ENCODE results near the gene BBIP1.

Gene BBIP1

DNA sequence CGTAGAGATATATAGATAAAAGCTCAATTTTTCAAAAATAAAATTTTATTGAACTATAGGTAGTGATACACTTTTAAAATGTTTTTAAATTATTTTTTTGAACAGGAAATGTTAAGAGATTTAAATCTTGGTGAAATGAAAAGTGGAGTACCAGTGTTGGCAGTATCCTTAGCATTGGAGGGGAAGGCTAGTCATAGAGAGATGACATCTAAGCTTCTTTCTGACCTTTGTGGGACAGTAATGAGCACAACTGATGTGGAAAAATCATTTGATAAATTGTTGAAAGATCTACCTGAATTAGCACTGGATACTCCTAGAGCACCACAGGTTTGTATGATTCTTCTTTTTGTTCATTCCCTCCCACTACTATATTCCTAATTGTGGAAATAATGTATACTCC, 31.4 kb downstream of the BBIP1 start:
- no peak for DNase-seq (ENCODE audit: low read depth)
- H3K4me3 ChIP-seq (ENCODE audit: low read depth, low read length) = no peak overlapping the region
- TF ChIP-seq, protein P1, sequence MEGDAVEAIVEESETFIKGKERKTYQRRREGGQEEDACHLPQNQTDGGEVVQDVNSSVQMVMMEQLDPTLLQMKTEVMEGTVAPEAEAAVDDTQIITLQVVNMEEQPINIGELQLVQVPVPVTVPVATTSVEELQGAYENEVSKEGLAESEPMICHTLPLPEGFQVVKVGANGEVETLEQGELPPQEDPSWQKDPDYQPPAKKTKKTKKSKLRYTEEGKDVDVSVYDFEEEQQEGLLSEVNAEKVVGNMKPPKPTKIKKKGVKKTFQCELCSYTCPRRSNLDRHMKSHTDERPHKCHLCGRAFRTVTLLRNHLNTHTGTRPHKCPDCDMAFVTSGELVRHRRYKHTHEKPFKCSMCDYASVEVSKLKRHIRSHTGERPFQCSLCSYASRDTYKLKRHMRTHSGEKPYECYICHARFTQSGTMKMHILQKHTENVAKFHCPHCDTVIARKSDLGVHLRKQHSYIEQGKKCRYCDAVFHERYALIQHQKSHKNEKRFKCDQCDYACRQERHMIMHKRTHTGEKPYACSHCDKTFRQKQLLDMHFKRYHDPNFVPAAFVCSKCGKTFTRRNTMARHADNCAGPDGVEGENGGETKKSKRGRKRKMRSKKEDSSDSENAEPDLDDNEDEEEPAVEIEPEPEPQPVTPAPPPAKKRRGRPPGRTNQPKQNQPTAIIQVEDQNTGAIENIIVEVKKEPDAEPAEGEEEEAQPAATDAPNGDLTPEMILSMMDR (IDR thresholded peaks at IDR 0.05; ENCODE audit: insufficient read depth, low read depth, low read length, missing control alignments) = no peak

DNA sequence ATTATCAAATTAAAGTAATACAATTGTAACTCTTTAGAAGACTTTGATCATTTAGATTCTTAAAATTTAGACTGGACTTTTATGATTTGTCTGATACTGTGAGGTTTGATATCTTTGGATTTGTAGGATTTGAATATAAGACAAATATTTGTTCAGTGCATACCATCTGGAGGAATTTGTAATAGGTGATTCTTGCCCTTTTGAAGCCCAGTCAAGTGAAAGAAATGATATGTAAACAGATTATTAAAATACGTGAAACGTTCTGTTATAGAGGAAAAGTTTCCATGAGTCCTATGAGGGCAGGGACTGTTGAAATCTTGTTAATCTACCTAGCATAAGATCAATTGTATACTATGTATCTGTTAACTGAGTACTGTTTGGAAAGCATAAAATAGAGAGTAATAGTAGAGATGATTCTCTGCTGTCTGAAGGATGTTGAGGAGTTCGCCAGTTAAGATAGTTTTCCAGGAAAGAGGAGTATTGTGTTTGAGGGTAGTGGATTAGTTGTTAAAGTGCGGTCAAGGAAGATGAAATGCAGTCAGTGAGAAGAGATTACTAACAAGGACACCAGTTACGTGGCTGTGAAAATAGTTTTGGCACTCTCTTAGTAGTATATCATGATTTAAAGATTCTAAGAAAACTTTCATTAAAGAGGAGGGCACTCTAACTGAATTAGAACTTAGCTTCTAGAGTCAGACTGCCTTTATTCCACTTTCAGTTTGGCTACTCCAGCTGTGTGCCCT, 32.9 kb downstream of the BBIP1 start:
- no peak for DNase-seq (ENCODE audit: low read depth)
- no peak overlapping the region for H3K4me3 ChIP-seq (ENCODE audit: low read depth, low read length)

DNA sequence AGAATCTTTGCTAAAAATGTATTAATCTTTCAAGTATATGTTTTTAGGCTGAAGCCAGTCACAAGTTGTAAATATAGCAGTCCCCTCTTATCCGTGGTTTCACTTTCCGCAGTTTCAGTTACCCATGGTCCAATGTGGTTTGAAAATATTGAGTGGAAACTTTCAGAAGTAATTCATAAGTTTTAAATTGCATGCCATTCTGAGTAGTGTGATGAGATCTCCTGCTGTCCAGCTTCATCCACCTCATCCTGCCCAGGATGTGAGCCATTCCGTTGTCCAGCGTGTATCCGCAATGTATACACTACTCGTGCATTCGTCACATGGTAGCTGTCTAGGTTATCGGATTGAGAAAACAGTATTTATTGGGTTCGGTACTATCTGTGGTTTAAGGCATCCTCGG, 35.1 kb downstream of the BBIP1 start:
- DNase-seq (ENCODE audit: low read depth) = no peak
- no peak overlapping the region for H3K4me3 ChIP-seq (ENCODE audit: low read depth, low read length)
- TF ChIP-seq, protein P1 (IDR thresholded peaks at IDR 0.05; ENCODE audit: insufficient read depth, low read depth, low read length, missing control alignments) = no peak

More for the DNA sequence above, 32.9 kb downstream of the BBIP1 start:
- TF ChIP-seq, protein P1 (IDR thresholded peaks at IDR 0.05; ENCODE audit: insufficient read depth, low read depth, low read length, missing control alignments) = no peak

DNA sequence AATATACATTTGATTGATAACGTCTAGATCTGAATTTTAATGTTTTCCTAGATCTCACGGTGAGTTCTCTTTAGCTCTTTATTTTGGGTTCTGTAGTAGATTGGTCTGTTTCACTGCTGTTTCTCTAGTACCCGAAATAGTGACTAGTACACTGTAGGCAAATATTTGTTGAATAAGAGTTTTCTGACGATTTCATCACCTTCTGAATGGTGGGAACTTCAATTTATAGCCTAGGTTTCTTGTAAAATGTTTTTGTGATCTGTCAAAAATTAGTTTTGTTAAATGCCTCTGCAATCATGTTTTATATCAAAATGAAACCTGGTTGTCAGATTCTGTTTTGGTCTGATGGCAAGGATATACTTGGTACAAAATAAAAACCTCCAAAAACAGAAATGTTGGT, 37.1 kb downstream of the BBIP1 start:
- TF ChIP-seq, protein P1 (IDR thresholded peaks at IDR 0.05; ENCODE audit: insufficient read depth, low read depth, low read length, missing control alignments) = no peak
- DNase-seq (ENCODE audit: low read depth) = no peak
- no peak overlapping the region for H3K4me3 ChIP-seq (ENCODE audit: low read depth, low read length)

DNA sequence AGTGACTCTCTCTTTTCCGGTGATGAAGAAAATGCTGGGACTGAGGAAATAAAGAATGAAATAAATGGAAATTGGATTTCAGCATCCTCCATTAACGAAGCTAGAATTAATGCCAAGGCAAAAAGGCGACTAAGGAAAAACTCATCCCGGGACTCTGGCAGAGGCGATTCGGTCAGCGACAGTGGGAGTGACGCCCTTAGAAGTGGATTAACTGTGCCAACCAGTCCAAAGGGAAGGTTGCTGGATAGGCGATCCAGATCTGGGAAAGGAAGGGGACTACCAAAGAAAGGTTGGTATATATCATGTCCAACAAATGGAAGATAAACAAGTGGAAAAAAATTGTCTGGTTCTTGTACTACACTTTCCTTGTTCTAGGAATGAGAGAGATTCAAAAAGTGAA, 37.7 kb downstream of the BBIP1 start:
- TF ChIP-seq, protein P1 (IDR thresholded peaks at IDR 0.05; ENCODE audit: insufficient read depth, low read depth, low read length, missing control alignments) = no peak
- no peak for DNase-seq (ENCODE audit: low read depth)
- H3K4me3 ChIP-seq (ENCODE audit: low read depth, low read length) = no peak overlapping the region

DNA sequence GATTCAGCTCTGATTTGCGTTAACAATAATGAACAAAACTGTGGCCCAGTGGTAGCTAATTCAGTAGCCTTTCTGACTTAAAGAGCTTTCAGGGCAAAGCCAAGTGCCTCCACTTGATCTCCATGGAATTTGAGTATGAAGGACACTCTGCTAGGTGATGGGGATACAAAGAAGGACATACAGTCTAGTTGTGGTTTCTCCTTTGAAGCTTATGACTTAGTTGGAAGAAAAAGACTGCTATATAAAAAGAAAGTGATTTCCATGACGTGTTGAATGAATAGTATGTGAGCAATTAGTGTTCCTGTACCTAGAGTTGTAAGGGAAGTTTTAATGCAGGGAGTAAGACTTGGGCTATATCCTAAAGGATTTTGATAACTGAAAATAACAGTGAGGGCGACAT, 39.0 kb downstream of the BBIP1 start:
- H3K4me3 ChIP-seq (ENCODE audit: low read depth, low read length) = no peak overlapping the region
- TF ChIP-seq, protein P1 (IDR thresholded peaks at IDR 0.05; ENCODE audit: insufficient read depth, low read depth, low read length, missing control alignments) = no peak
- DNase-seq (ENCODE audit: low read depth) = no peak

DNA sequence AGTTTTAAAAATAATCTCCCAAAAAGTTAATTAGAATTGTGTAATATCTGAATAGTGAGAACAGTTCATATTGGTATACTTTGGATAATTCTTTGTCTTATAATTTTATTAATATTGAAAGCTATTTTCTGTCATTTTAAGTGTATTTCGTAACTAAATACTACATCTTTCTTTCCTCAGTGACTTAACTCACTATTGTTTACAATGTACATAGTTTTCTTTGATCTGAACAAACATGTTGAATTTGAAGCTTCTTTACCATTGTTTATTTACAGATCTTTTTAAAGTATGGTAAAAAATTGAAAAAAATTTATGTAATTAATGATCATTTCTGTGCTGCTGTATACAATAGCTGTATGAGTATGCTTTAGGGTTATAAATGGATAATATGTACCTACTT, 42.2 kb downstream of the BBIP1 start:
- no peak overlapping the region for H3K4me3 ChIP-seq (ENCODE audit: low read depth, low read length)
- TF ChIP-seq, protein P1 (IDR thresholded peaks at IDR 0.05; ENCODE audit: insufficient read depth, low read depth, low read length, missing control alignments) = no peak
- DNase-seq (ENCODE audit: low read depth) = no peak
